Peyer's patch (tissue), 4 donors: Measurements from ENCODE around the gene SLC49A4.

Experiments
- POLR2A ChIP-seq, 2 donors: fragments of 450-650 bp; IDR thresholded peaks; one replicate each; pipeline ENCODE4 v1.5.1; 2017; ENCODE audit warnings: antibody characterized with exemption in 2 of 2, mild to moderate bottlenecking in 2 of 2, moderate library complexity in 2 of 2
- TF ChIP-seq, protein P1 (sequence below), 6 experiments: fragments of 450-650 bp in 4 of 6; fragments of 200-600 bp in 2 of 6; sonication (generic) in 1 of 6; IDR thresholded peaks; one replicate each; pipeline ENCODE4 v1.5.1; 2017 to 2019; ENCODE audit warnings: antibody characterized with exemption in 6 of 6, mild to moderate bottlenecking in 3 of 6, moderate library complexity in 1 of 6

DNA sequence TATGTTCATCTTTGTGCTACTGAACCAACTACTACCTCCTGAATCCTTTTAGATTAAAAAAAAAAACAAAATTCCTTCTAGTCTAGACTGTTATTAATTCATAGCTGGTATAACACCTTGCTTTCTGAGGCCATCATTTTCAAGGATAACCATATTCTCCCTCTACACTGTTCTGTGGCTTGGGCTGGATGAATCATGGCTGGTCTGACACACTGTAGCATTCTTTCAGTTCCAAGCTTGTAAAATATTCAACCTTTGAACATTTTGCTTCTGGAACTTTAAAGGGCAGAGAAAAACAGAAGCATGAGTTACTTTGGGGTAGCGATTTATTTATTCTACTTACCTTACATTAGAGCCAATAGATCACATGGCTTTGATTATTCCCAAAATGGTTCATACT lies 8.8 kb upstream of the SLC49A4 start:
- no peak for TF ChIP-seq POLR2A (IDR thresholded peaks at IDR 0.05)
- TF ChIP-seq, protein P1, sequence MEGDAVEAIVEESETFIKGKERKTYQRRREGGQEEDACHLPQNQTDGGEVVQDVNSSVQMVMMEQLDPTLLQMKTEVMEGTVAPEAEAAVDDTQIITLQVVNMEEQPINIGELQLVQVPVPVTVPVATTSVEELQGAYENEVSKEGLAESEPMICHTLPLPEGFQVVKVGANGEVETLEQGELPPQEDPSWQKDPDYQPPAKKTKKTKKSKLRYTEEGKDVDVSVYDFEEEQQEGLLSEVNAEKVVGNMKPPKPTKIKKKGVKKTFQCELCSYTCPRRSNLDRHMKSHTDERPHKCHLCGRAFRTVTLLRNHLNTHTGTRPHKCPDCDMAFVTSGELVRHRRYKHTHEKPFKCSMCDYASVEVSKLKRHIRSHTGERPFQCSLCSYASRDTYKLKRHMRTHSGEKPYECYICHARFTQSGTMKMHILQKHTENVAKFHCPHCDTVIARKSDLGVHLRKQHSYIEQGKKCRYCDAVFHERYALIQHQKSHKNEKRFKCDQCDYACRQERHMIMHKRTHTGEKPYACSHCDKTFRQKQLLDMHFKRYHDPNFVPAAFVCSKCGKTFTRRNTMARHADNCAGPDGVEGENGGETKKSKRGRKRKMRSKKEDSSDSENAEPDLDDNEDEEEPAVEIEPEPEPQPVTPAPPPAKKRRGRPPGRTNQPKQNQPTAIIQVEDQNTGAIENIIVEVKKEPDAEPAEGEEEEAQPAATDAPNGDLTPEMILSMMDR (IDR thresholded peaks at IDR 0.05), result no peak
